Posterior vena cava (tissue), 2 donors: ENCODE data around the gene E2F7. TPM values are rescaled to one million over a fixed set of nuclear protein-coding genes. Genes with fewer than 3 reads are reported as not detected.

Experiments
- DNase-seq: peaks from one replicate; pipeline ENCODE4 v3.0.0-alpha.2; 2020; ENCODE audit warnings: low spot score
- intact Hi-C, 2 donors: fragments of 100-400 bp; cut with DNase I; formaldehyde crosslinking; loops; one replicate each; pipeline versions ENCODE4 v1.14.1 to v1.14.2; 2022 to 2023
- total RNA-seq, 2 donors: library from RNA; stranded (reverse); fragmentation: NEBNext Ultra II Directional; extraction: Animal tissue kit (Norgen Biotek cat#: 25700); gene quantifications; one replicate each; pipeline ENCODE4 v1.2.1, GENCODE V29; 2021
- donor health status: DM: yes; HTN: yes; CAD: no.
- donor health status: DM: yes; HTN: yes; CAD: no.

The E2F7 gene
- total RNA-seq, 2 donors from 2014 or later, result 0.09 to 0.24 TPM

DNA sequence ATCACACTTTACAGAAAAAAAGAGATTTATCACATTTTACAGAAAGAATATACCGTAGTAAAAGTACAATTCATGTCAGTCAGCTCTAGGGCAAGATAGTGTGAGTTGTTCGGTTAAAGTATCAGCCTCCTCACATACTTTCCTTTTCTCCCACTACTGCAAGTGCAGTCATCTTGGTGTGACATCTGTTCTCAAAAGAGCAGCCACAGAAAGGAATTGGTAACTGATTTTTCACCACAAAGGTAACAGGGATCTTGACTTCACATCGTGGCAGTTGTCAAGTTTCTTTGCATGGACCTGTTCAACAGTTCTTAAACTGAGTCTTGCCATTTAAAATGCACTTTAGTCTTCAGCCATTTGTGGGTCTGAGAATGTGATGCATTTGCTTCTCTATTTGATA, 5.0 kb upstream of the E2F7 start:
- DNase-seq, result no peak
- intact Hi-C loops, result loop anchor here in 1 of 2 donors (5.0 kb wide), 1 partner anchor 402 kb away; no protein-coding TSS in a partner anchor

DNA sequence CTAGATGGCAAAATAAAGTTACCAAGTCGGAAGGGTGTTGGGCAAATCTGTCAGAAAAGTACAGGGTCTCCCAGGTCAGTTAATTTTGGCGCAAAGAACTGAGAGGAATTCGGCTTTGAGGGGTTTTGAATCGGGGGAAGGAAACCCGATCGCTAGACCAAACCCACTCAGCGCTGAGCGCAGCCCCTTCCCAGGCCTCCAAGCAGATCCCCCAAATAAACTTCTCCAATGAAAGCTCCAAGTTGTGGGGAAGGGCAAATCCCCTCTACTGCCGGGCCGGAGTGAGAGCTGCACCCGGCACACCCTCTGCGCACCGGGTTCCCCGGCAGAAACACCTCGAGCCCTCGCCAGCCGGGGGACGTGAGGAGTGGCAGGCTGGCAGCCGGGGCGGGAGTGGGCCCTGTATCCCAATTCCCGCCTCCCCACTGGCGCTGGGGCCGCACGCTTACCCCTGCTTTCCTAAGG, 441 bp downstream of the E2F7 start:
- intact Hi-C loops, result no loop called here
- DNase-seq, result no peak

DNA sequence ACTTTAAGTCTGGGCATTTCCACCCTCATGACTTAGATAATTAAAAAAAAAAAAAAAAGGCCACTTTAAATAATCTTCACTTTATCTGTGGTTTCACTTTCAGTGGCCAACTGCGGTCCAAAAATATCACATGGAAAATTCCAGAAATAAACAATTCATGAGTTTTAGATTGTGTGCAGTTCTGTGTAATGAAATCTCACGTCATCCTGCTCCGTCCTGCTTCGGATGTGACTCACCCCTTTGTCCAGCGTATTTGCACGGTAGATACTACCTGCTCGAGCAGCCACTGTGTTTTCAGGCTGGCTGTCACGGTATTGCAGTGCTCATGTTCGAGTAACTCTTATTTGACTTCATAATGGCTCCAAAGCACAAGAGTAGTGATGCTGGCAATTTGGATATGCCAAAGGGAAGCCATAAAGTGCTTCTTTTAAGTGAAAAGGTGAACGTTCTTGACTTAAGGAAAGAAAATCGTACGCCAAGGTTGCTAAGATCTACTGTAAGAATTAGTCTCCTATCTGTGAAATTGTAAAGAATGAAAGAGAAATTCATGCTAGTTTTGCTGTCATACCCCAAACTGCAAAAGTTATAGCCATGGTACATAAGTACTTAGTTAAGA, 2.4 kb downstream of the E2F7 start:
- no peak for DNase-seq
- intact Hi-C loops, result no loop called here

DNA sequence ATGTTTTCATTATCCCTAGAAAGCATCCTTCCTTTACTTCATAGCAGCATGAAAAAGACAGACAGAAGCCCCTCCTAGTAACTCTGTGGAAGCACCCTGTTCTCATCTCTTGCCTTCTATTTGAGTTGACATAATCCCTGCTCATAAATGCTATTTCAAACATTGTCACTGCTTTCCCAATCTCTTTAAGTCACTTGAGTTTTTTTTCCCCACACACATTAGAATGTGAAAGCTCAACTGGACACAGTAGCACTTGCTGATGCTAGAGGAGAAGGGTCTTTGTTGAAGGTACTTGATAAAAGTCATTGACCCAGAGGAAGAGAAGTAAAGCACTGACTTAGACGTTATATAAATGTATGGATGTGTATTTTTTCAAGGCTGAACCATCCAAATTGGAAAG, 3.0 kb downstream of the E2F7 start:
- DNase-seq, result no peak
- intact Hi-C loops, result no loop called here

DNA sequence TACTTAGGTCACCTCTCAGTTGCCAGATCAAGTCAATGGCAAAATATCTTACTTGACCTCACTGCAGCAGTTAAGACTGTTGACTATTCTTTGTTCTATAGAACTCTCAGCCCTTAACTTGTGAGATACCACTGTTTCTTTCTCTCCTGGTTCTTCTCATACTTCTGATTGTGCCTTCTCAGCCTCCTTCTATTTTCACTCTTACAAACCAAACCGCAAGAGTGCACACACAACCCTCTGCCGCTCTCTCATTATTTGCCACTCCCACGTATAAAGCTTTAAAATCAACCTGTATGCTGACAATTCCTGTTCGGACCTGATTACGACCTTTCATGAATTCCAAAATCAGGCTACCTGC, 4.5 kb downstream of the E2F7 start:
- intact Hi-C loops, result no loop called here
- DNase-seq, result no peak

DNA sequence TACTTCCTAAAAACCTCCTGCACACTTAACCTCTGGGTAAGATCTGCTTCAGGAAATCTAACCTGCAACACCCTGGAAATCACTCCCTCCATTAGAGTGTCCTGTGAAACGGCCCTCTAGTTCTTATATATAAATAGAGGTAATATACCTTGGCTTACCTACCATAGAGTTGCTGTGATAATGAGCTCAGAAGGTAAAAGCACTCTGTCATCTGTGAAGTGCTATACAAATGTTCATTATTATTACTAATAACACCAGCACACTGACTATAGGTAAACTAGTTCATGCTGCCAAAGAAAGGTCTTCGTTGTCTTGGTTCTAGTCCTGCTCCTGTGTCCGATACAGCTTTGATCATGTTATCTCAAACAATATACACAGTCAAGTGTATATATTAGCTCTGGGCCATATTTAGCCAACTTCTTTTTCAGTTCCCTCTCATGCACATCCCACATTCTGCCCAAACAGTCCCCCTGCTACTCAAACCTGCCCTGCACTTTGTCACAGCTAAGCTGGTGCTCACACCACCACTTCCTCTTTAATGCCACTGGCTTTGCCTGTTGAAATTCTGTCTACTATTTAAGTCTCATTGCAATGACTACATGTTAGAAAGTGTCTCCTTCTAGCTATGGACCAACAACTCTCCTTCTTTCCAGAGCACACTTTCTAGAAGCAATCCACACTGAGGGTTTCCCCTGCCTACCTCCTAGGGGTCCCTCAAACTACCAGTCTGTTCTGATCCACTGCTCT, 5.1 kb downstream of the E2F7 start:
- no peak for DNase-seq
- intact Hi-C loops, result no loop called here

DNA sequence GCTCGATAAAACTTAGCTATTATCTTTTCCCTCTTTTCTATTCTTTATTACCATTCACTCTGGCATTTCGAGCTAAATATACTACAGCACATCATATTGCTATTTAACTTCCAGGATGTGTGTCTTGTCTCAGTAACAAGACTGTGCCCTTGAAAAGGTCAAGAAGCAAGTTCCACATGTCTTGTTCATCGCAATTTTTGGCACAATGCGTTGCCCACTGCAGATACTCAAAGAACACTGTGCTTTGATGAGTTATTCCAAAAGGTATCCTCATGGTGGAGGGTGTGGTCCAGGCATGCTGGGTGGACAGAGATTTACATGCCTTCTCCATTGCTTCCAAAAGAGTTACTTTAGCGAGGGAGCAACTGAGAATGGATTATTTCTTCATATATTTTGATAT, 6.6 kb downstream of the E2F7 start:
- intact Hi-C loops, result no loop called here

DNA sequence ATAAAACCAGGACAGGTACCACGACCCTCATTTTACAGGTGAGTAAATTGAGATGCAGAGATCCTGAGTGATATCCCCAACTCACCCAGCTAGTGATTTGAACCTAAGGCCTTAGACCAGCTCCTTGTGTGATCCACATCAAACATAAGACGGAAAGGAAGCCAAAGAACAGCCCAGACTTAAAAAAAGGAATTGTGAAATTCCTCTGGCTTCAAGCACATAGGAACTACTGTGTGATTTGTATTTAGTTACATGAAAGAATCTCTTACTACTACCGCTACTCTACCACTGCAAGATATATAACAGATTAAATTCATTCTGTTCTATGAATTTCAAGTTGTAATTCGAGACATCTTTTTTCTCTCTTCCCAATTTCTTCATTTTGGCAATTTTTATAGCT, 10.5 kb downstream of the E2F7 start:
- DNase-seq, result no peak
- intact Hi-C loops, result no loop called here

More for the DNA sequence above, 6.6 kb downstream of the E2F7 start:
- no peak for DNase-seq

DNA sequence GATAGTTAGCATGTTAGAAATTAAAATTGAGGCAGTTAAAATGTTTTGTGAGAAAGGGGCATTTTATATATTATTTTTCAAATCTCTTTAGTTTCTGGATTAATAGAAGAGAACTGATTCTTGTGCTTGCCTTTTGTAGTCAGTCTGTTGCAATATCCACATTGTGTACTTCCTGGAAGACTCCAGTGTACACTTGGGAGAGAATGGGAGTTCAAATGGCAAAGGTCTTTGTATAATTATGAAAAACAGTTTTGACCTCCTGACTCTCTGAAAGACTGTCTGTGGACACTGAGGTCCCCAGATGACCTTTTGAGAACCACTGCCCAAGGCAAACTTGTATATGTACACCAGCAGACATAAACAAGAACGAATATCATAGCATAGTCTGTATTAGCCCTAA, 12.1 kb downstream of the E2F7 start:
- intact Hi-C loops, result no loop called here
- no peak for DNase-seq

DNA sequence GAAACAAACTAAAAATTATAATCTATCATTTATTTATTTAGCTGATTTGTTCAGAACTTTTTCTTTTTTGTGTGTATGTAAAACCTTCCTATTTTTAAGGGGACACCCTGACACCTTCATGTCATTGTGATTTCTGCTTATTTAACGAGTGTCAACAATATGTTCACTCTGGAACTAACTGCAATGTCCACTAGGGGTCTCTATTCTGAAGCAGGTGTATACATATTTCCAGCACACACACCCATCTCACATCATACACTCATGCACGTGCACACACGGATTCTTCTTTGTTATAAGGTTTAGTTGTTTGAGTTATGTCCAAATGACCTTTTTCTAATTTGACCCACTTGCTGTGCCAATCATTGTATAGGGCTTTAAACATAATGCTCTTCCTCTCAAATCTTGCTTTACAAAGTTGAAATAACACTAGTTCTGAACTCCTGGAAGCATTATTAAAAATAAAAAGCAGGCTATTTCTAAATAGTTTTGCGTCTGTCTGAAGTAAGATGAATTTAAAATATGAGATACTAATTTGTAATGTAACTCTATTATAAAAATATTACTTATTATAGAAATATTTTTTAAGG, 15.5 kb downstream of the E2F7 start:
- intact Hi-C loops, result no loop called here
- no peak for DNase-seq

DNA sequence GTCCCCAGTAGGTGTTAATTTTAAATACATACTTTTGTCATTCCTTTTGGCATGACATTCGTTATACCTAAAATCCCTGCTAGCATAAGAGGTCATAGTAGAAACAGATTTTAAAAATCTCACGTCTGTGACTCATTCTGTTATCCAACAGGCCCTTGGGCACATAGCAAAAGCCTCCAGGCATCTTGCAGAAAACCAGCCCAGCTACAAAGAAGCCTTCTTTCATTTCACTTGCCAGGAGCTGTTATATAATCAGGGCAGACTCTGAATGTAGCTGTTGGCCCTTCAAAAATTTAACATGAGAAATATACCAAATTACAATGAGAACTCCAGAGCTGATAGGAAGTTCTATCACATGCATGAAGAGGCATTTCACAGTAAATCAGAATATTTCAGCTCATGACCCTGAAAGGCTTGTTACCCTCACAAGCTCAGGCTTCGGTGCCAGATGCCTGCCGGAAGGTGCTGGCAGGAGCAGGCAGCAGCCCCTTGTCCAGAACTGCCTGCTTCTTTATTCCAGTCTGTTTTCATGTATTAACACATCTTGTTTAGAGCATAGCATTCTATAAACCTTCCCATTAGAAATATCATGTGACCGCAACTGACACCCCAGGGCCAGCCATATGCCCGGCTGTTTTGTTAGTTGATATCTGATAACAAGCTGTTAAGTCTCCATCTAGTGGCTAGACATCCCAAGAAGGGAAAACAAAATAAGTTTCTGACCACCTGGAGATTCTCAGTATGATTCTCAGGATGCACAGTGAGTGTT, 17.8 kb downstream of the E2F7 start:
- DNase-seq, result no peak
- intact Hi-C loops, result no loop called here

DNA sequence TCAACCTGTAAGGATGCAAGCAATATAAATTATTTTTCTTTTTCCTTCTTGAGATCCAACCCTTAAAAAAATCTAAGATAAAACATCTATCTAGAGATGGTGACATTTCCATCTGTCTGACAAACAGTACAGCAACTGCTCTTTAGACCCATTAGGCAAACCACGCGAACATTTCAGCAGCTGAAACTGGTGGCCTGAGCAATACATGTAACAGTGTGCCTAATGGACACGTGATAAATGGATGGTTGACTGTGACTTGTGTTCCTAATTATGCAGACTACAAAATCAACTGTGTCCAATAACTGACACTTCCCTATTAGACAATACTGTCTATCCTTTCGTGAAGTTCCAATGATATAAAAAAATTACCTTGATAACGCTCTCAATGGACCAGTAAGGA, 18.9 kb downstream of the E2F7 start:
- no peak for DNase-seq
- intact Hi-C loops, result no loop called here

DNA sequence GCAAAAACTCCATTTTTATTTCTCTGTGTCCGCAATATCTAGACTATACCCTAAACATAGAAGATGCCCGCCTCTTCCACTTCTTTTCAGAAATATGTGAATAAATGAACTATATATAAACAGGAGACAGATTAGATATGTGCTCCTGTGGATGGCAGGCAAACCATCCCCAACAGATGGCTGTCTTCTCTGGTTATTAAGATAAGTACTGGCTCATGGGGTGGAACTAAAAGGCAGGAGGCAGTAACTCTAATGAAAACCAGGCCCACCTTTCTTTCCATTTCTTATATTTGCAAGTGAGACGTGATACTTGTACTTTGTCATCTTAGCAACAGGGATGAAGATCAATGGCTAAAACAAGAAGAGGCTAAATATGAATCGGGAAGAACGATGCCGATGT, 20.2 kb downstream of the E2F7 start:
- intact Hi-C loops, result no loop called here
- DNase-seq, result no peak

DNA sequence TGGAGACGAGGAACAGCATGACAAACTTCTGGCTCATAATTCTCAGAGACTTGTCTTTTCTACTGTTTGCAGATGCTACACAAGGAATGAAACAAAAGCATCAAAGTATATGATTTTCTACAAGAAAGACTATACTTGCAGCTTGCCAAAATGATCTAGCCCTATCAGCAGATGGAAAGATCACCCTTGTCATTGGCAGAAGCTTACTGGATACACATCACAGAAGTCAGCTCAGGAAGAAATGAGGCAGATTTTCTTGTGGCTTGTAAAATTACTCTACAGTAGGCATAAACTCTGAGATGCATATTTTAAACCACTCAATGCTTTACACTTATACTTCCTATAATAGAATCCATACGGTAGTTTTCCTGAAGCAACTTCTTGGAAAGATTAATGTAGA, 20.6 kb downstream of the E2F7 start:
- intact Hi-C loops, result no loop called here
- DNase-seq, result no peak

DNA sequence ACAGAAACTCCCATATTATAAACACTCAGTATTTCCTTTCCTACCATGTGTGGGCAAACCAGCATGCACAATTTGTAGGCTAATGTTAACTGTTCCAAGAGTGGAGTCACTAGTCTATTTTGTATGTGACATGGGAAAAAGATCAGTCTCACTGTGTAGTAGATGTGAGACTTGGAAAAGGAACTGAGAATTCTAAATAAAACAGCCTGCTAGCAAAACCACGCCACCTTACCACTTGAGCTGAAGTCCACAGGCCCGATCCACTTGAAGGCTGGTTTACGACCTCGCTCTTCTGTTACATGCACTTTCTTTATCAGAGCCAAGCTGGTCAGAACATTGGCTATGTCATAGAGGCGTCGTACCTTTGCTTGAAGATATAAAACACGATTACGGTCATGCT, 22.5 kb downstream of the E2F7 start:
- DNase-seq, result no peak
- intact Hi-C loops, result no loop called here

DNA sequence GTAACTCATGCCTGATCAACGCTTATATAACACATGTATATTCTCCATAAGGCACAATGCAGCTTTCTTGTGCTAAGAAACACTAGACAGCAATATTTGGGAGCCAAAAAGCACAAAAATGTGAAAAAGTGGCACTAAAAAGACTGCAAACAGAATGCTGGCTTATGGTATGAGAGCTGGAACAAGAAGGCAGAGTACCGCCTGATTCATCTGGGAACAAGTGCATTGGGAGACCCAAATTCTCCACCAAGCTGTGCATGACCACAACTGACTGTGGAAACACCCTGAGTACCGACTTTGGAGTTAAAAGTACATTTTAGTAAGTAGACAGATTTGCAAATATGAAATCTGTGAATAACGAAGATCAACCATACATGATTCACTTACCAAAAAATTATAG, 25.1 kb downstream of the E2F7 start:
- DNase-seq, result no peak
- intact Hi-C loops, result no loop called here

DNA sequence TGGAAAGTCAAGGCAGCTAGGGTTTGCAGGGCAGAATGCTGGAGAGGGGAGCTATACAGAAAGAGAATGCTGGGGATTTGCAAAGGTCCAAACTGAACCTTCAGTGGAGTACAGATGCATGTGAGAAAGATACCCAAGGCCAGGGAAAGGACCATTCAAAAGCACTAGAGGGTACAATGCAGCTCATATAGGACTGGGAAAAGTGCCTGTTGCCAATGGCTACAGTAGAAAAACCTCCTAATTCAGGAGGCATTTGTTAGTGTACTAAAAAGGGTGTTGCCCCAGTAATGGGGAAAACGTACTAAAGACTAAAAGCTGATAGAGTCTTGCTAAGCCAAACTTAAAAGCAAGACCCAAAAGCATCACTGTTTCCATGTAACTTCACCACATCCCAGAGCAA, 30.1 kb downstream of the E2F7 start:
- DNase-seq, result no peak
- intact Hi-C loops, result no loop called here

DNA sequence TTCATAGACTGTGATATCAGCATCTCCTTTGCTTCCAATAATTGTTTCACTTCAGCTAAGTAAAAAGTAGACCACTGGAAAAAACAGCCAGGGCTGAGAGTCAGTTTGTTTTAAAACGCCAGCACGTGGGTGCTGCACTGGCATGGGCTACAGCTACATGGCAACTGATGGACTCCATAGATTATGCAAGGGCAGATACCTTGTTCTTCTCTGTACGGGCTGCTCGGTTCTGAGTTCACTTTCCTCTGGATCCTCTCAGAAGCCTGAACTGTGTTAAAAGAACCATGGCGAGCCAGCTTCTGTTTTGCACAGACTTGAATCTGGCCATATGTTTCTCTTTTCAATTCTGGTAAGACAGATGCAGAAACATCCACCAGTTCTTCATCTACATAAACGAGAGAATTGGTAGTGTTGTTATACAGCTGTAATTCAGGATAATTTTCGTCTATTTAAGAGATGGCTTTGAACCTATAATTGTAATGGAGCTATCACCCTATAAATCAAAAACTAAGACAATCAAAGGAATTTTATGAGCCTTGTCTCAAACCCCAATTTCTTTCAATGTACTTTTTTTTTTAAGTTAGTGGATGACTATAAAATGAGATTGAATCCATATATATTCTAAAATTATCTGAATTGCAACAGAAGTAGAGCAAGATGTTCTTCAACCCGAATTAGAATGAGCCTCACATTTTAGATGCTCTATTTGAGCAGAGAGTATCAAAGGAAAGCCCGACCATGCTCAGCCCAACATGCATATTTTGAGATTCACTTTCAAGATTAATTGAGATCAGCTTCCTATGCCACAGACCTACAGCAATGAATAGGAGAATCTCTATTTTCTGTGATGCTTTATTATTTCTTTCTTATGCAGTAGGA, 31.5 kb downstream of the E2F7 start:
- intact Hi-C loops, result no loop called here
- no peak for DNase-seq

DNA sequence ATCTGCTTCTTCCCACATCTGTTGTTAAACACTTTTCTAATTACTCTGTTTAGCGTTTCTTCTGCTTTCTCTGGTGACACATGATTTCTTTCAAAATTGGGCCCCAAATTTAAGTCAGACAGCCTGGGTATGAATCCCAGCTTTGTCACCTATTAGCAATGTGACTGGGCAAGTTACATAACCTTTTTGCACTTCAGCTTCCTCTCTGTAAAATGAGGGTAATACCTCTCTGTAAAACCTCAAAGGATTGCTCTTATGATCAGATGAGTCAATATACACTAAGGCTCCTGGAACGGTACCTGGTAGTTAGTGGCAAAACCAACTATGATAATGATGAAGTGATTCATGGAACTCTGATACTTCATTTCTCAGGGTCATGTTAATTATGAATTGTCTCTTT, 33.0 kb downstream of the E2F7 start:
- DNase-seq, result no peak
- intact Hi-C loops, result no loop called here
